Measurements from ENCODE around the gene MCC. TPM values are rescaled to one million over a fixed set of nuclear protein-coding genes. Genes with fewer than 3 reads are reported as not detected.

Gene MCC
- polyA plus RNA-seq, 2 of the 4 experiments (the other 2 are of a cell fraction) = 0.09 to 0.10 TPM

- TF ChIP-seq ATOH8 (CRISPR knock-in tag; IDR thresholded peaks at IDR 0.05; ENCODE audit: low read depth) (no peak), TFCP2L1 (CRISPR knock-in tag; IDR thresholded peaks at IDR 0.05) (no peak), RARB (CRISPR knock-in tag; IDR thresholded peaks at IDR 0.05) (no peak), FOSL2 (IDR thresholded peaks at IDR 0.05) (no peak), FOSL2 (CRISPR knock-in tag; IDR thresholded peaks at IDR 0.05) (no peak), MAFK (IDR thresholded peaks at IDR 0.05; ENCODE audit: partially characterized antibody) (no peak)
Observed at GRCh38 chr5:113002423-113002822, 485.8 kb downstream of the MCC start (continued).

GRCh38 chr5:113000466-113000865 is 487.8 kb downstream of the MCC start:
- no peak overlapping the region for H3K27ac ChIP-seq
- no peak for ATAC-seq

GRCh38 chr5:112998296-112998695 is 490.0 kb downstream of the MCC start:
- DNase-seq (ENCODE audit: low read depth in 1 of 2, low spot score in 1 of 2) (no peak), FAIRE-seq (no peak), ATAC-seq (no peak)
- no peak overlapping the region for H3K4me3 ChIP-seq
- WGBS (ENCODE audit: missing lambda C conversion rate) = 86% methylated on average over 4 of the region's 4 CpGs
- TF ChIP-seq RCOR1 (IDR thresholded peaks at IDR 0.05; ENCODE audit: low read depth, low read length) (no peak), HES2 (IDR thresholded peaks at IDR 0.05) (no peak), JUNB (IDR thresholded peaks at IDR 0.05) (no peak), ELK1 (IDR thresholded peaks at IDR 0.05; ENCODE audit: low read depth, low read length) (no peak), ESRRA (IDR thresholded peaks at IDR 0.05; ENCODE audit: borderline replicate concordance, low read length) (no peak), ZFP36 (IDR thresholded peaks at IDR 0.05; ENCODE audit: borderline replicate concordance, partially characterized antibody) (no peak), KDM5A (IDR thresholded peaks at IDR 0.05) (no peak), REST (IDR thresholded peaks at IDR 0.05) (no peak)
- no peaks in the 10 kb centered on the region for H3K9me3 ChIP-seq
- ChIA-PET CTCF (interaction anchor here (1.1 to 3.2 kb wide), 3 partner anchors 9 to 513 kb away, joined by 3 to 18 read pairs (median 15); no protein-coding TSS in a partner anchor), POLR2A (no interaction called here)
- H3K4me1 ChIP-seq = no peaks in the 10 kb centered on the region
- no peak overlapping the region for H3K27ac ChIP-seq
- H3K4me2 ChIP-seq = no peak overlapping the region

More at GRCh38 chr5:113000466-113000865, 487.8 kb downstream of the MCC start:
- no peaks in the 10 kb centered on the region for H3K9me3 ChIP-seq
- H3K4me3 ChIP-seq = no peak overlapping the region
- ChIA-PET CTCF (no interaction called here), POLR2A (no interaction called here)
- no peak for FAIRE-seq
- WGBS (ENCODE audit: missing lambda C conversion rate) = 91% methylated on average over 2 of the region's 2 CpGs
- no peak overlapping the region for H3K4me2 ChIP-seq
- DNase-seq (ENCODE audit: low read depth in 1 of 2, low spot score in 1 of 2) = no peak
- peaks cover 14% of the 10 kb centered on the region for H3K4me1 ChIP-seq
- TF ChIP-seq MAX (IDR thresholded peaks at IDR 0.05) = no peak

GRCh38 chr5:112996830-112997374 is 491.4 kb downstream of the MCC start:
- ATAC-seq = no peak
- FAIRE-seq = no peak
- TF ChIP-seq RNF2 (IDR thresholded peaks at IDR 0.05; ENCODE audit: borderline replicate concordance, low read depth) (no peak), RAD21 (conservative IDR thresholded peaks at IDR 0.05 in 1 of 2, IDR thresholded peaks at IDR 0.05 in 1 of 2) (no peak), ELK1 (IDR thresholded peaks at IDR 0.05; ENCODE audit: low read depth, low read length) (no peak)
- ChIA-PET POLR2A (no interaction called here), CTCF (interaction anchor here (0.6 to 4.7 kb wide), 44 partner anchors 10 to 615 kb away, joined by 3 to 34 read pairs (median 5); partner anchors contain the start of genes DCP2, MCC and YTHDC2)
- no peak overlapping the region for H3K4me3 ChIP-seq
- no peak overlapping the region for H3K27ac ChIP-seq
- H3K4me2 ChIP-seq = no peak overlapping the region
- no peak for DNase-seq (ENCODE audit: low read depth in 1 of 2, low spot score in 1 of 2)
- H3K9me3 ChIP-seq = no peaks in the 10 kb centered on the region
- 84% methylated on average over 4 of the region's 4 CpGs for WGBS (ENCODE audit: missing lambda C conversion rate)
- H3K4me1 ChIP-seq = no peaks in the 10 kb centered on the region

All from A549 (cell line).